Tibial nerve (tissue), 4 donors: ENCODE measurements around the gene SOX2.

Experiments
- CTCF ChIP-seq, 5 experiments: fragments of 200-600 bp in 3 of 5; fragments of 450-650 bp in 2 of 5; sonication (generic) in 3 of 5; IDR thresholded peaks; one replicate each; pipeline ENCODE4 v1.5.1; 2016 to 2019; ENCODE audit warnings: antibody characterized with exemption in 5 of 5, mild to moderate bottlenecking in 3 of 5, moderate library complexity in 2 of 5
- EP300 ChIP-seq, 2 donors: sonication (generic); formaldehyde crosslinking; IDR thresholded peaks; one replicate each; pipeline ENCODE4 v1.6.1; 2017; ENCODE audit warnings: antibody characterized with exemption in 2 of 2, mild to moderate bottlenecking in 1 of 2
- POLR2A ChIP-seq, 2 donors: fragments of 450-650 bp; IDR thresholded peaks; one replicate each; pipeline ENCODE4 v1.6.1; 2017; ENCODE audit warnings: antibody characterized with exemption in 2 of 2, mild to moderate bottlenecking in 2 of 2, moderate library complexity in 2 of 2

GRCh38 chr3:181757694-181758306 is 46.1 kb downstream of the SOX2 start:
- no peak for TF ChIP-seq CTCF (IDR thresholded peaks at IDR 0.05)
- TF ChIP-seq POLR2A (IDR thresholded peaks at IDR 0.05) = no peak
- TF ChIP-seq EP300 (IDR thresholded peaks at IDR 0.05) = no peak
